ENCODE data around the gene FAM13B.

- TF ChIP-seq POLR2AphosphoS5 (IDR thresholded peaks at IDR 0.05) (no peak), EP300 (IDR thresholded peaks at IDR 0.05; ENCODE audit: low read depth) (no peak), CTCF (IDR thresholded peaks at IDR 0.05) (no peak), POLR2A (IDR thresholded peaks at IDR 0.05) (no peak)
These were observed 87.1 kb downstream of the FAM13B start for GRCh38 chr5:137945825-137946224.

Measured in transverse colon (tissue), 4 donors.